Medulla oblongata (tissue), 1 donor: Measurements from ENCODE around the gene PARD6B.
"Not testable (repeated sequence)": the region's sequence is repeated elsewhere in the genome, so short reads cannot be mapped to it uniquely, and the experiment has no call there.

Experiments used
- DNase-seq: peaks from one replicate; pipeline ENCODE4 v3.0.0-alpha.2; 2015; ENCODE audit errors: extremely low spot score

The PARD6B gene

DNA sequence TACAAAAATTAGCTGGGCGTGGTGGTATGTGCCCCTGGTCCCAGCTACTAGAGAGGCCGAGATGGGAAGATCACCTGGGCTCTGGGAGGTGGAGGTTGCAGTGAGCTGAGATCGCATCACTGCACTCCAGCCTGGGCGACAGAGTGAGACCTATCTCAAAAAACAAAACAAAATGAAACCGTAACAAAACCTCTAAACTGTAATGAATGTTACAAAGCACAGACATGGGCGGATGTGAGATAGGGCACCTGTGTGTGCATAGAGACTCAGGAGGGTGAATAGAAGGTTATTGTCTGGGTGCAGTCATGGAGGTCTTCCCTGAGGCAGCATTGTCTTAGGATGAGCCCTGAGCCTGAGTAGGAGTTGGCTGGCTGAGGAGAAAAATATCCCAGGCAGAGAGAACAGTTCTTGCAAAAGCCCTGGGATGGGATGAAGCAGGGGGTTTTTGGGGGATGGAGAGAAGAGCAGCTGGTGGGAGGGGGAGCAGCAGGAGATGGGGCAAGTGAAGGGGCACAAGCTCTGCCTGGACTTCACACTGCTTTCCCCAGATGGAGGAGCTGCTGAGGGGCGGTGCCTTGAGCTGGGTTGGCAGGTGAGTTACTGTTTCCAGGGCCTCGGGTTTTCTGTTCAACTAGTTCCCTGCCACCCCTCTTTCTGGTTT lies 68.6 kb downstream of the PARD6B start:
- DNase-seq = no peak

DNA sequence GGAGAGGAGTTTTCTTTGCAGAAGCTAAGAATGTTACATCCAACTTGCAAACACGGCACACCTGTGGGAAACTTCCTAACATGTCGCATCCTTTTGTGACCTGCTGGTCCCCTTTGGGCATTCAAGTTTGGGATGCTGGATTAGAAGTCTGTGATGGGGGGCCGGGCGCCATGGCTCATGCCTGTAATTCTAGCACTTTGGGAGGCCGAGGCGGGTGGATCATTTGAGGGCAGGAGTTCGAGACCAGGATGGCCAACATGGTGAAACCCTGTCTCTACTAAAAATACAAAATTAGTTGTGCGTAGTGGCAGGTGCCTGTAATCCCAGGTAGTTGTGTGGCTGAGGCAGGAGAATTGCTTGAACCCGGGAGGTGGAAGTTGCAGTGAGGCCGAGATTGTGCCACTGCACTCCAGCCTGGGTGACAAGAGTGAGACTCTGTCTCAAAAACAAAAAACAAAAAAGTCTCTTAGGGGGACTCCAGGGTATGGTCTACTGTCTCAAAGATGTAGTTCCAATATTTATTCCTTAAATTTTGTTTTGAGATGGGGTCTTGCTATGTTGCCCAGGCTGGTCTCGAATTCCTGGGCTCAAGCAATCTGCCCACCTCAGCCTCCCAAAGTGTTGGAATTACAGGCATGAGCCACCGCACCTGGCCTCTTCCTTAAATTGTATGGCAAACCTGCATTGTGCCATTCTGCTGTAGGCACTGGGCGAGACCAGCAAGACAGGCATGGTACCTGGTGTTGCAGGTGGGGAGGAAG lies 69.8 kb downstream of the PARD6B start:
- not testable (repeated sequence) for DNase-seq

DNA sequence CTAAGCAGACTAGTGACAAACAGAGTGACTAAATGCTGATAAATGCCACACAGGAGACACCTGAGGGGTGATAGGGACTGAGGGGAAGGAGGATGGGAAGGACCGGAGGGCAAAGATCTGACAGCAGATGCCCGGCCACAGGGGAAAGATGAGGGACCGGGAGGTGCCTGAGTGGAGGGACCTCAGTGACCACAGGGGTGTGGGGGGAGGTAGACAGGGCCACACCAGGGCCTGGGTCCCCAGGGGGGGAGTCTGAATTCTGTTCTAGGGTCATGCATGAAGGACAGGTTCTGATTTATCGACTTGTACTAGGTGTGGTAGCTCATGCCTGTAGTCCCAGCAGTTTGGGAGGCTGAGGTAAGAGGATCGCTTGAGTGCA lies 70.4 kb downstream of the PARD6B start:
- no peak for DNase-seq

DNA sequence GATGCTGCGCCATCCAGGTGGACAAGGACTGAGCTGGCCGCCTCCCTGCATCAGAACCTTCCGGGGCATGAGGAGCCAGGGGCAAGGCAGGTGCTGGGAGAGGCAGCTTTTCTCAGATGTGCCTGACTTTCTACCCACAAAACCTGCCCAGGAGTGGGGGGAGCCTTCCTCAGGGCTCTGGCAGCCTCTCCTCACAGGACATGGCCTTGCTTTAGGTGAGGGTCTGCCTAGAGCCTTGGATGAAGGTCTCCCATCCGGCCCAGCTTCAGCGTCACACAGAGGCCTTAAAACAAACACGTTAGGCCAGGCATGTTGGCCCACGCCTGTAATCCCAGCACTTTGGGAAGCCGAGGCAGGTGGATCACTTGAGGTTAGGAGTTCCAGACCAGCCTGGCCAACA lies 70.9 kb downstream of the PARD6B start:
- no peak for DNase-seq

DNA sequence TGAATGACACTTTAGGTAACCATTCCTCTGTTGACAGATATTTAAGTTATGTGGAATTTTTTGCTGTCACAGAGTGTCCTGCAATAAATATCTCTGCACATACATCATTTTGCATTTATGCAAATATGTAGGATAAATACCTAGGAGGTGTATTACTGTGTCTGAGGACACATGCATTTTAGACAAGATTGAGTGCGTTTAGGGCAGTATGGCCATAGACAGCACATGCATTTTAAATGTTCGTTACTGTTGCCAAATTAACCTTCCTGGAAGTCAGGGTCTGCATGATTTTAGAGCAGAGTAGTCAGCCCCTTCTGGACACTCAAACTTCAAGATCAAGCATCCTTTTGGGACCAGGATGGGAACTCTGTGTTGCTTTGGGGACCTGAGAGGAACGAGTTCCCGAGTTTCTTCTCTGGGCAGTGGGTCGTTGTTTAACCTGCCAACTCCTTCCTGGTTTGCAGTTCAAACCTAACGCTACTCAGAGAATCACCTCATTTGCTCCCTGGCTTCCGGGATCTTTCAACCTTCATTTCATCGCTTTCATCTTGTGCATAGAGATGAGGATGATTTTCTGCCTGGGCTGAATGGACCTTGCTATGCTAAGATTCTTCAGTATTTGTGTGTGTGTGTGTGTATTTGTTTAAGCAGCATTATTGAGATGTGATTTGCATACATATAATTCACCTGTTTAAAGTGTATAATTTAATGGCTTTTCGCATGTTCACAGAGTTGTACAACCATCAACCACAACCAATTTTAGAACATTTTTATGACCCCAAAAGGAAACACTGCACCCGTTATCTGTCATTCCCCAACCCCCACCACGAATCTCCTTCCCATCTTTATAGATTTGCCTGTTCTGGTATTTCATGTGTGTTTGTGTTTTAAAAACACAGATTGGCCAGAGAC lies 73.3 kb downstream of the PARD6B start:
- DNase-seq = no peak

DNA sequence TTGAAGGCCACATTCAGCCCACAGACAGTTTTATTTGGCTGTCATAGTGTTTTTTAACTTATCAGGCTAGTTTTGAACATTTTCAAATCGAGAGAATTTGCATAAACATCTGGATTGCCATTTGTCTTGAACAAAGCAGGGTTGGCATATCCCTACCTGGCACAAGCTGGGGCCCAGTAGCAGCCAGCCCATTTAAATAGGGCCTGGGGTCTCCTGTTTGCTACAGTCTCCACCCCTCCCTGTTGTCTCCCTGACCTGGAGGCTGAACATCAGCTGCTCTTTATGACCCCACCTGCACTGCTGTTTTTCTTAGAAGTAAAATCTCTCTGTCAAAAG lies 73.9 kb downstream of the PARD6B start:
- no peak for DNase-seq

DNA sequence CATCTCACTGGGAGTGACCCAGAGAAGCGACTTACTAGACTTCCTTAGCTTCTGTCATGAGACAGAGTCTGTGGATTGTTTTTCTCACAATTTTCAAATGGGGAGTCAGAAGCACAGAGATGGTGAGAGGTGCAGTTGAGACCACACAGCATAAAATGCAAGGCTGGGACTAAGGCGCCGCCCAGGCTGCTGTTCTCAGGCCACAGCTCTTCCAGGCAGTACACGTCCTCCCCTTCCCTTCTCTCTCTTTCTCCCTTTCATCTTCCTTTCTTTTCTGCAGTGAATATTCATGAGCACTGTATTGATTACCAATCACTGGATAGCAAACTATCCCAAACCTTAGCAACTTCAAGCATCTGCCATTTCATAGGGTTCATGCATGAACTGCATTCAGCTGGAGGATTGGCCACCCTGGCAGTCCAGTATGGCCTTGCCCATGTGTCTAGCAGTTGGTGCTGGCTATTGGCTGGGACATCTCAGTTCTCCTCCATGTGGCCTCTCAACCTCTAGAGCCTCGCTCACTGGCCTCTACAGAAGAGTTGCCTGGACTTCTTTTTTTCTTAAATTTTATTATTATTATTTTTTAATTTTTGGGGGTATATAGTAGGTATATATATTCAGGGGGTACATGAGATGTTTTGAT lies 74.9 kb downstream of the PARD6B start:
- no peak for DNase-seq
